LNCaP clone FGC (cell line): ENCODE measurements around the gene IGSF21.
A peak's percentile ranks its signal among the peaks of the same experiment; 100 is the strongest.

Source experiments
- DNase-seq: peaks from one replicate; pipeline ENCODE4 v3.0.0-alpha.2; 2011; ENCODE audit warnings: low read depth
- H3K4me3 ChIP-seq: 2 replicates; pipeline ENCODE4 v1.5.1; 2011; ENCODE audit warnings: mild to moderate bottlenecking, low read depth, low read length, control low read depth
- TF ChIP-seq, protein P1 (sequence below): IDR thresholded peaks from 2 replicates; pipeline ENCODE4 v1.5.1; 2012; ENCODE audit warnings: mild to moderate bottlenecking; ENCODE audit not compliant: control insufficient read depth, insufficient read depth; ENCODE audit errors: extremely low read depth

IGSF21 gene

DNA sequence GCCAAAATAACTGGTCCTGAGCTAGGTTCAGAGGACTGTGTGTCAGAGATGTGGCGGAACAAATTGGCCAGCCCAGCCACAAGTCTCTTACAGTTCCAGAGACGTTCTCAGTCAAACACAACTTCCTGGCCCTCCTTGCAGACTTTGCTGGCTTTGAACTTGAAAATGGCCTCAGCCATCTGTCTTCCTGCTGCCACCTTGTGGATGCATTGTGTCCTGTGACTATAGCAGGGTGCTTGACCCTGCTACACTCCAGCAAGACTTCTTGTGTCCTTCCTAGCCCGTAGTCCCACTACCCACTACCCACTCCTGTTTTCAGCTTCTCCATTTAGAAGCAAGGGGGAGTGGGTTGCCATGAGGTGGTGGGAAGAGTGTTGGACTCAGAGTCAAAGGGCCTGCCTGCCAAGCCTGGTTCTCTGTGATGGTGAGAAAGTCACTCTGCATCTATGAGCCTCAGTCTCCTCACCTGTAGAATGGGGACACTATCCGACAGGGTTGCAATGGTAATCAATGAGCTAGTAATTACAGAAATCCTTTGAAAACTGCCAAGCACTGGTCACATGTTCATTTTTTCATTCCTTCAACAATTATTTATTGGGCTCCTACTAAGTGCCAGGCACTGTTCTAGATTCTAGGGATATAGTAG lies 109.9 kb downstream of the IGSF21 start:
- TF ChIP-seq, protein P1, sequence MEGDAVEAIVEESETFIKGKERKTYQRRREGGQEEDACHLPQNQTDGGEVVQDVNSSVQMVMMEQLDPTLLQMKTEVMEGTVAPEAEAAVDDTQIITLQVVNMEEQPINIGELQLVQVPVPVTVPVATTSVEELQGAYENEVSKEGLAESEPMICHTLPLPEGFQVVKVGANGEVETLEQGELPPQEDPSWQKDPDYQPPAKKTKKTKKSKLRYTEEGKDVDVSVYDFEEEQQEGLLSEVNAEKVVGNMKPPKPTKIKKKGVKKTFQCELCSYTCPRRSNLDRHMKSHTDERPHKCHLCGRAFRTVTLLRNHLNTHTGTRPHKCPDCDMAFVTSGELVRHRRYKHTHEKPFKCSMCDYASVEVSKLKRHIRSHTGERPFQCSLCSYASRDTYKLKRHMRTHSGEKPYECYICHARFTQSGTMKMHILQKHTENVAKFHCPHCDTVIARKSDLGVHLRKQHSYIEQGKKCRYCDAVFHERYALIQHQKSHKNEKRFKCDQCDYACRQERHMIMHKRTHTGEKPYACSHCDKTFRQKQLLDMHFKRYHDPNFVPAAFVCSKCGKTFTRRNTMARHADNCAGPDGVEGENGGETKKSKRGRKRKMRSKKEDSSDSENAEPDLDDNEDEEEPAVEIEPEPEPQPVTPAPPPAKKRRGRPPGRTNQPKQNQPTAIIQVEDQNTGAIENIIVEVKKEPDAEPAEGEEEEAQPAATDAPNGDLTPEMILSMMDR = peak; percentile 43
- H3K4me3 ChIP-seq = no peak overlapping the region
- no peak for DNase-seq

DNA sequence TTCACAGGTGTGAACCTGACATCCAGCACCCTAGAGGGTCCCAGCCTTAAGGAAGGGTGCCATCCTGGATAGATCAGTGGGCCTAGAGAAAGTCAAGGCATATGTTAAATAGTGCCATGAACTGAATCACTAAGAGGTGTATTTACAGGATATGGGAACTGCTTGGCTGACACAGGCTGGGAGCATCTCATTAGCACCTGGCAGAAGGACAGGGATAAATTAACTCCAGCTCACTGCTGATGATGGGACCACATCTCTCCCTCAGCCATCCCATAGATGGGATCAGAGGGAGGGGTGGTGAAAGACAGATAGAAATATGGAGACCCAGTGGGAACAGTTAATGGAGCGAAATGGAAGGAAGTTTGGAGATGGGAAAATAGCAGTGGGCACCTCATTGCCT lies 122.0 kb downstream of the IGSF21 start:
- DNase-seq = no peak
- TF ChIP-seq, protein P1 = no peak
- no peak overlapping the region for H3K4me3 ChIP-seq

DNA sequence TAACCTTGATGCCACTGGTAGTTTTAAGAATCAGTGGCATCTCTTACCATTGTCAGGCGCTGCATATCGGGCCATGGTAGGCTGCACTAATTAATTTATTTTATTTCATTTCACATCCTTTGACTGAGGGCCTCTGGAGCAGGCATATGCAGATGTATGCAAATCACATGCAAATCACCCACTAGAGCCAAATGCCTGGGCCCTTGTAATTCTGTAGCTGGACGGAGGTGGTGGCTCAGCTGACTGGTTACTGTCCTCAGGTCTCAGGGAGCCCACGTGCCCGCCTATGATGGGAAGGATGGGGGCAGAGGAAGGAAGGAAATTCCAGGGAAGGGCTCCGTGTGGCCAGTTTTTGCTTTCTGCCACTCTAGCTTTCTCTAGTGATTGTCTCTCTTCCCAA lies 122.7 kb downstream of the IGSF21 start:
- DNase-seq = no peak
- TF ChIP-seq, protein P1 = no peak
- no peak overlapping the region for H3K4me3 ChIP-seq

DNA sequence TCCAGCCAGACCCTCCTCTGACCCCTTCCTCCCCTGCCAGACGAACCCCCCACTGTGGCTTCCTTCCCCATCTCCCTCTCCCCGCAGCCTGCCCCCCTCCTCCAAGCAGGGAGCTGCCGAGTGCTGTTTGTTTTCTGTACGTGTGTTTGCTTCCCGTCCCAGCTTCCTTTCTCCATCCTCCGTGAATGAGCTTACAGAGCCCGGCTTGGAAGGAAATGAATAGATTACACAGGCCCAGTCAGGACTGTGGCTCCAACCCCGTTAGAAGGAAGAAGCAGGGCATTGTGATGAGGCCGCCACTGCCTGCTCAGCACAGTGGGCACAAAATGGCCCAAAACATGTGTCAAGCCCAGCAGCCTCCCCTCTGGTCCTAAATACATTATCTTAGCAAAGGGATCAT lies 123.2 kb downstream of the IGSF21 start:
- TF ChIP-seq, protein P1 = no peak
- no peak overlapping the region for H3K4me3 ChIP-seq
- no peak for DNase-seq

DNA sequence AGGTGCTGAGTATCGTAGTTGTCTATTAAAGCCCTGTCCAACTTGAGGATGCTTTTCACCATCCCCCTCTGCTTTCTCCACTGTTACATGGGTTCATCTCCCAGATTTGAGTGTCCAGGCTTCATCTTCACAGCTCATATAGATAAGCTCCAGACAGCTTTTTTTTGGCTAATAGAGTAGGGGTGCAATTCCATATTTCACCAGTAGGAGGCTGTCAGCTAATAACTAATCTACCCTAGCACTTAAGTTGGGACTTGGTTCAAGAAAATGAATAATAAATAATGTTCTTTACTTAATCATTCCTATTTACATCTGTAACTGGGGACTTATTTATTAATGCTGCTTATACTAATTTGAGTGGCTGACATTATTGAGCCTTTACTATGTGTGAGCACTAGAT lies 124.5 kb downstream of the IGSF21 start:
- DNase-seq = no peak
- TF ChIP-seq, protein P1 = no peak
- no peak overlapping the region for H3K4me3 ChIP-seq

DNA sequence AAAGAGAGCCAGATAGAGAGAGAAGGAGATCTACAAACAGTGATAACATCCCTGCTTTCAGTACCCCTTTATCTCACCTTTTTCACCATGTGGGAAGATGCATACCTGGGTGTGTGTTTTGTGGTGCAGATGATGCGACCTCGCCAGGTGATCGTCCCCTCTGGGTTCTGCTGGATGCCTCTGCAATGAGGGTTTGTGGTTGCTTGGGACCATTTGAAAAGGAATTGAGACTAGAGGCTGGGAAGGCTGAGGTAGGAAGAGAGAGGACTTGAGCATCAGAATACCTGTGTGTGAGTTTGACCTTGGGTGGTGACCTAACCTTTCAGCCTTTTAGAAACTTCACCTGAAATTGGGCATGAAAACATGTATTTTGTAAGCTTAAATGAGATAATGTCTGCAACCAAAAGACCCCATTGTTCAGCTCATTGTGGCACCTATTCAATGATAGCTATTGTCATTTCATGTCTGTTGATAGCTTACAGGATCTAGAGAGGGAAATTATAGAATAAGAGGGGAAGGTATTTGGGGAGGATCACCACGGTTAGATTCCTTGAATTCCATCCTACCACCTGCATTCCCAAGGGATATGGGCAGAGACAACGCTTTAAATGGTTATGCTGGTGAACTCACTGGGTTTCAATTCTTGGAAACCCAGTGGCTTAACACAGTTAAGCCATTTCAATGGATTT lies 125.7 kb downstream of the IGSF21 start:
- DNase-seq = no peak
- TF ChIP-seq, protein P1 = no peak
- no peak overlapping the region for H3K4me3 ChIP-seq
